H1 (cell line): ENCODE results near the gene RIBC2. TPM values are rescaled to one million over a fixed set of nuclear protein-coding genes. Genes with fewer than 3 reads are reported as not detected.

Experiments used
- CTCF ChIA-PET: fragments of 300-600 bp; sonication (Branson Sonifier 250); formaldehyde crosslinking; loops from one replicate; lab custom pipeline; 2021; ENCODE audit not compliant: partially characterized antibody; lab: Charles Lee
- POLR2A ChIA-PET: fragments of 300-600 bp; sonication (Branson Sonifier 250); formaldehyde crosslinking; loops from one replicate; lab custom pipeline; 2021; ENCODE audit warnings: inconsistent platforms; ENCODE audit not compliant: partially characterized antibody; lab: Charles Lee
- DNase-seq, 2 experiments: peaks; one replicate each; pipeline versions ENCODE4 v3.0.0 to v3.0.0-alpha.2; 2010 to 2022; ENCODE audit warnings: low spot score in 2 of 2, low read depth in 1 of 2, mixed read lengths in 1 of 2
- FAIRE-seq: peaks from 2 replicates; lab custom pipeline; 2011; peaks lifted over from hg19 to GRCh38; lab: Jason Lieb, UNC
- H2AFZ ChIP-seq: 2 replicates; pipeline ENCODE4 v1.8.1; 2012; ENCODE audit warnings: low read length, inconsistent platforms
- H2AK5ac ChIP-seq: 2 replicates; pipeline ENCODE4 v1.6.1; 2013; ENCODE audit warnings: low read depth, low read length
- H2BK120ac ChIP-seq: replicated peaks from 2 replicates; pipeline ENCODE3; 2013; ENCODE audit warnings: low read depth, low read length, inconsistent platforms
- H2BK12ac ChIP-seq: 2 replicates; pipeline ENCODE4 v1.6.1; 2013; ENCODE audit warnings: low read depth, low read length
- H2BK15ac ChIP-seq: 2 replicates; pipeline ENCODE4 v1.6.1; 2013; ENCODE audit warnings: low read length
- H2BK20ac ChIP-seq: 2 replicates; pipeline ENCODE4 v1.6.1; 2013; ENCODE audit warnings: low read length
- H2BK5ac ChIP-seq: 2 replicates; pipeline ENCODE4 v1.6.1; 2013; ENCODE audit warnings: low read depth, low read length
- H3K14ac ChIP-seq: 2 replicates; pipeline ENCODE4 v1.6.1; 2013; ENCODE audit warnings: inconsistent platforms; ENCODE audit not compliant: insufficient read length
- H3K18ac ChIP-seq: 2 replicates; pipeline ENCODE4 v1.6.1; 2013; ENCODE audit warnings: low read length; ENCODE audit errors: extremely low read depth
- H3K23ac ChIP-seq: 2 replicates; pipeline ENCODE4 v1.6.1; 2013; ENCODE audit warnings: inconsistent platforms; ENCODE audit not compliant: insufficient read length
- H3K23me2 ChIP-seq: 2 replicates; pipeline ENCODE4 v1.6.1; 2013; ENCODE audit warnings: low read depth, low read length
- H3K27ac ChIP-seq: 2 replicates; pipeline ENCODE4 v1.6.1; 2011; ENCODE audit warnings: low read depth, low read length, inconsistent platforms
- H3K27me3 ChIP-seq, 4 experiments: replicated peaks in 1 of 4; 1 replicate in 1 of 4; 2 replicates in 3 of 4; pipeline versions ENCODE4 v1.6.1 to v1.8.1; 2011 to 2013; ENCODE audit warnings: low read length in 3 of 4, mild to moderate bottlenecking in 3 of 4, inconsistent platforms in 2 of 4, mixed read lengths in 2 of 4, moderate library complexity in 1 of 4; ENCODE audit not compliant: control insufficient read depth in 3 of 4, insufficient read depth in 3 of 4; ENCODE audit errors: extremely low read depth in 1 of 4
- H3K36me3 ChIP-seq, 4 experiments: 2 replicates each; pipeline versions ENCODE4 v1.6.1 to v1.8.1; 2011 to 2013; ENCODE audit warnings: mild to moderate bottlenecking in 4 of 4, low read length in 3 of 4, moderate library complexity in 2 of 4, control low read depth in 1 of 4, inconsistent platforms in 1 of 4; ENCODE audit not compliant: insufficient read depth in 4 of 4, control insufficient read depth in 2 of 4
- H3K4ac ChIP-seq: replicated peaks from 2 replicates; pipeline ENCODE3; 2013; ENCODE audit warnings: low read length, low read depth, mixed read lengths, inconsistent platforms; ENCODE audit not compliant: insufficient read length
- H3K4me1 ChIP-seq, 4 experiments: replicated peaks in 1 of 4; 1 replicate in 1 of 4; 2 replicates in 3 of 4; pipeline versions ENCODE4 v1.6.1 to v1.8.1; 2011 to 2013; ENCODE audit warnings: low read length in 3 of 4, inconsistent platforms in 2 of 4, mixed read lengths in 1 of 4; ENCODE audit not compliant: insufficient read depth in 4 of 4, control insufficient read depth in 3 of 4
- H3K4me2 ChIP-seq, 2 experiments: 2 replicates each; pipeline versions ENCODE4 v1.6.1 to v1.8.1; 2011 to 2013; ENCODE audit warnings: low read depth in 2 of 2, low read length in 2 of 2, control low read depth in 1 of 2, inconsistent platforms in 1 of 2, mild to moderate bottlenecking in 1 of 2; ENCODE audit not compliant: insufficient read depth in 1 of 2
- H3K4me3 ChIP-seq, 4 experiments: fragments of 200-600, 300-600 bp in 1 of 4; sonication (generic), shearing (Covaris generic), sonication (Bioruptor Twin) in 1 of 4; 2 replicates each; pipeline versions ENCODE4 v1.5.1 to v1.8.1; 2011 to 2016; ENCODE audit warnings: low read length in 4 of 4, low read depth in 3 of 4, control low read depth in 2 of 4, inconsistent platforms in 2 of 4, mild to moderate bottlenecking in 2 of 4, mixed read lengths in 1 of 4, moderate library complexity in 1 of 4; ENCODE audit not compliant: insufficient read depth in 2 of 4; ENCODE audit errors: extremely low read depth in 1 of 4
- H3K56ac ChIP-seq: replicated peaks from 2 replicates; pipeline ENCODE3; 2013; ENCODE audit warnings: low read depth, mild to moderate bottlenecking, mixed read lengths, low read length, inconsistent platforms; ENCODE audit not compliant: insufficient read length
- H3K79me1 ChIP-seq: 2 replicates; pipeline ENCODE4 v1.6.1; 2013; ENCODE audit warnings: low read depth, low read length, control low read depth
- H3K79me2 ChIP-seq, 2 experiments: 2 replicates each; pipeline versions ENCODE4 v1.6.1 to v1.8.1; 2012 to 2013; ENCODE audit warnings: low read length in 2 of 2, mild to moderate bottlenecking in 2 of 2, inconsistent platforms in 1 of 2; ENCODE audit not compliant: insufficient read depth in 2 of 2, control insufficient read depth in 1 of 2
- H3K9ac ChIP-seq, 4 experiments: replicated peaks in 1 of 4; 1 replicate in 1 of 4; 2 replicates in 3 of 4; pipeline versions ENCODE4 v1.6.1 to v1.8.1; 2011 to 2013; ENCODE audit warnings: low read depth in 3 of 4, low read length in 3 of 4, control low read depth in 2 of 4, mild to moderate bottlenecking in 2 of 4, moderate library complexity in 2 of 4, inconsistent platforms in 1 of 4; ENCODE audit errors: extremely low read depth in 1 of 4
- H3K9me3 ChIP-seq, 2 experiments: 2 replicates each; pipeline versions ENCODE4 v1.6.1 to v1.8.1; 2012 to 2013; ENCODE audit warnings: mild to moderate bottlenecking in 2 of 2, moderate library complexity in 2 of 2, control low read depth in 1 of 2, inconsistent platforms in 1 of 2, low read depth in 1 of 2, low read length in 1 of 2, mixed read lengths in 1 of 2; ENCODE audit not compliant: insufficient read depth in 2 of 2
- H4K20me1 ChIP-seq, 2 experiments: replicated peaks in 1 of 2; 2 replicates each; pipeline versions ENCODE3 to v1.8.1; 2011 to 2013; ENCODE audit warnings: inconsistent platforms in 2 of 2, low read length in 2 of 2, mild to moderate bottlenecking in 1 of 2; ENCODE audit not compliant: insufficient read depth in 2 of 2, control insufficient read depth in 1 of 2
- H4K5ac ChIP-seq: 2 replicates; pipeline ENCODE4 v1.6.1; 2013; ENCODE audit warnings: low read length, low read depth, mixed read lengths, inconsistent platforms; ENCODE audit not compliant: insufficient read length
- H4K8ac ChIP-seq: 2 replicates; pipeline ENCODE4 v1.8.0; 2013; ENCODE audit warnings: mild to moderate bottlenecking, moderate library complexity, low read length, inconsistent platforms; ENCODE audit not compliant: insufficient read depth; ENCODE audit errors: extremely low read depth
- H4K91ac ChIP-seq: replicated peaks from 2 replicates; pipeline ENCODE3; 2013; ENCODE audit warnings: low read length, mixed read lengths, inconsistent platforms; ENCODE audit not compliant: insufficient read length
- BCL11A ChIP-seq, 2 experiments: IDR thresholded peaks; one replicate each; pipeline ENCODE4 v1.6.1; 2011; ENCODE audit warnings: low read depth in 2 of 2, low read length in 2 of 2, mild to moderate bottlenecking in 2 of 2
- GABPA ChIP-seq: IDR thresholded peaks from 2 replicates; pipeline ENCODE4 v1.6.1; 2011; ENCODE audit warnings: mild to moderate bottlenecking, low read length, moderate library complexity, borderline replicate concordance; ENCODE audit not compliant: insufficient read depth
- KDM4A ChIP-seq: IDR thresholded peaks from one replicate; pipeline ENCODE4 v1.7.1; 2012; ENCODE audit warnings: low read depth, mild to moderate bottlenecking, moderate library complexity, low read length, inconsistent platforms; ENCODE audit not compliant: severe bottlenecking
- POU5F1 ChIP-seq: IDR thresholded peaks from 2 replicates; pipeline ENCODE4 v1.6.1; 2011; ENCODE audit warnings: low read depth, mild to moderate bottlenecking, low read length, moderate library complexity
- RBBP5 ChIP-seq: IDR thresholded peaks from 2 replicates; pipeline ENCODE4 v1.7.1; 2012; ENCODE audit warnings: low read depth, mild to moderate bottlenecking, inconsistent platforms, low read length, moderate library complexity, borderline replicate concordance
- RNF2 ChIP-seq: fragments of 200-900, 300-1000 bp; sonication (generic); IDR thresholded peaks from 2 replicates; pipeline ENCODE4 v1.7.1; 2016; ENCODE audit warnings: borderline replicate concordance, low read depth, mild to moderate bottlenecking, antibody characterized with exemption, low read length; ENCODE audit not compliant: poor library complexity, severe bottlenecking; ENCODE audit errors: missing control alignments
- SIN3A ChIP-seq, 2 experiments: IDR thresholded peaks in 1 of 2; conservative IDR thresholded peaks in 1 of 2; 2 replicates each; pipeline ENCODE4 v1.6.1; 2011 to 2012; ENCODE audit warnings: low read length in 2 of 2, improper control_type of control experiment in 1 of 2, low read depth in 1 of 2, mild to moderate bottlenecking in 1 of 2
- SP1 ChIP-seq: IDR thresholded peaks from 2 replicates; pipeline ENCODE4 v1.6.1; 2011; ENCODE audit warnings: low read depth, low read length
- SUZ12 ChIP-seq: fragments of 200-600 bp; sonication (generic); IDR thresholded peaks from 2 replicates; pipeline ENCODE4 v1.6.1; 2012; ENCODE audit warnings: mild to moderate bottlenecking, inconsistent platforms, low read length, moderate library complexity, mixed read lengths
- WGBS, 2 experiments: shearing (Covaris generic) in 1 of 2; methylation state at CpG; one replicate each; pipeline versions ENCODE4 v1.1.6 to v1.1.7; 2013 to 2015; ENCODE audit warnings: low lambda C conversion rate in 2 of 2, mixed read lengths in 2 of 2, inconsistent platforms in 1 of 2, low coverage in 1 of 2, missing lambda C conversion rate in 1 of 2; ENCODE audit not compliant: insufficient replicate concordance in 2 of 2, insufficient coverage in 1 of 2, insufficient read length in 1 of 2; ENCODE audit errors: extremely low coverage in 1 of 2, missing lambda C conversion rate in 1 of 2; 5-methylcytosine and 5-hydroxymethylcytosine counted together
- polyA plus RNA-seq, 7 experiments: library from polyadenylated mRNA; depleted of rRNA in 3 of 7; stranded (reverse) in 5 of 7; unstranded in 2 of 7; fragments of >200 nt in 5 of 7; fragments of 200-250 nt in 2 of 7; gene quantifications; 1 replicate in 5 of 7; 2 replicates in 1 of 7; 4 replicates in 1 of 7; pipeline versions ENCODE4 v1.2.1 to v1.2.3, GENCODE V29; 2011 to 2013; ENCODE audit warnings: missing spikeins in 2 of 7, mixed read lengths in 2 of 7
- total RNA-seq: library from RNA; stranded (reverse); fragmentation: NEBNext Ultra II Directional; extraction: Animal tissue kit (Norgen Biotek cat#: 25700); gene quantifications from 2 replicates; pipeline ENCODE4 v1.2.1, GENCODE V29; 2021

The RIBC2 gene
- total and polyA plus RNA-seq, 2 of the 8 experiments (the other 6 are each of a cell fraction or from before 2014, with no cell fraction given), result 0.79 to 2.1 TPM

GRCh38 chr22:45465633-45466032, 52.1 kb downstream of the RIBC2 start:
- WGBS, 2 experiments, result 88% methylated on average over 3 of the region's 3 CpGs; no CpG with 5 or more reads in 1 of the 2 experiments
- H4K20me1 ChIP-seq, result no peaks in the 10 kb centered on the region

More at GRCh38 chr22:45465633-45466032, 52.1 kb downstream of the RIBC2 start:
- no peak overlapping the region for H2BK120ac ChIP-seq
- no peaks in the 10 kb centered on the region for H3K79me1 ChIP-seq
- peaks cover 5 to 9% of the 10 kb centered on the region in 2 experiments; a peak in 2 of 4 replicates for H3K9me3 ChIP-seq
- no peak overlapping the region for H3K18ac ChIP-seq
- H4K91ac ChIP-seq, result no peak overlapping the region
- TF ChIP-seq POU5F1, result no peak
- no peak for TF ChIP-seq KDM4A
- TF ChIP-seq RNF2, result no peak
- no peak for TF ChIP-seq SP1
- no peak for TF ChIP-seq SIN3A (conservative IDR thresholded peaks at IDR 0.05 in 1 of 2, IDR thresholded peaks at IDR 0.05 in 1 of 2; ENCODE audit: low read depth in 1 of 2, low read length in 2 of 2)
- TF ChIP-seq RBBP5, result no peak
- TF ChIP-seq SUZ12, result no peak
- TF ChIP-seq BCL11A (IDR thresholded peaks at IDR 0.05; ENCODE audit: low read depth in 2 of 2, low read length in 2 of 2), result no peak
- no peak for TF ChIP-seq GABPA
- no peaks in the 10 kb centered on the region for H3K27me3 ChIP-seq
- H3K27ac ChIP-seq, result no peak overlapping the region
- CTCF ChIA-PET, result interaction anchor here (0.7 kb wide), 1 partner anchor 9 kb away, joined by 3 read pairs; no protein-coding TSS in a partner anchor
- H2AFZ ChIP-seq, result no peak overlapping the region
- no peaks in the 10 kb centered on the region for H3K79me2 ChIP-seq
- H2BK20ac ChIP-seq, result no peak overlapping the region
- H4K5ac ChIP-seq, result no peak overlapping the region
- H3K14ac ChIP-seq, result no peak overlapping the region
- FAIRE-seq, result no peak
- peaks cover 0 to 7% (median 3%) of the 10 kb centered on the region in 4 experiments; a peak in 3 of 7 replicates for H3K4me1 ChIP-seq
- no peak overlapping the region for H2BK5ac ChIP-seq
- H3K36me3 ChIP-seq, result no peaks in the 10 kb centered on the region
- no peak overlapping the region for H3K4ac ChIP-seq
- no peak overlapping the region for H3K56ac ChIP-seq
- no peaks in the 10 kb centered on the region for H3K23me2 ChIP-seq
- H2BK12ac ChIP-seq, result no peak overlapping the region
- H3K9ac ChIP-seq, result no peak overlapping the region
- H4K8ac ChIP-seq, result no peak overlapping the region
- no peak overlapping the region for H3K4me3 ChIP-seq
- POLR2A ChIA-PET, result interaction anchor here (0.9 kb wide), 1 partner anchor 38 kb away, joined by 3 read pairs; no protein-coding TSS in a partner anchor
- no peak overlapping the region for H3K4me2 ChIP-seq
- H2BK15ac ChIP-seq, result no peak overlapping the region
- no peak for DNase-seq
- H3K23ac ChIP-seq, result no peak overlapping the region
- no peak overlapping the region for H2AK5ac ChIP-seq
